ENCODE measurements around the gene CAPRIN1.

The CAPRIN1 gene

GRCh38 chr11:34114471-34114870 is 62.9 kb downstream of the CAPRIN1 start:
- no peaks in the 10 kb centered on the region for H3K4me1 ChIP-seq (ENCODE audit: control insufficient read depth, insufficient read depth, low read length)
- H3K4me3 ChIP-seq (ENCODE audit: low read length): no peak overlapping the region
- DNase-seq (ENCODE audit: low read depth, low spot score): no peak
- no peaks in the 10 kb centered on the region for H3K9me3 ChIP-seq (ENCODE audit: control insufficient read depth, insufficient read depth, low read length)
- H3K27me3 ChIP-seq (ENCODE audit: control insufficient read depth, insufficient read depth, low read length): no peaks in the 10 kb centered on the region
- no CpG with 5 or more reads among the region's 5 CpGs for WGBS (ENCODE audit: insufficient coverage, insufficient read length)
- H3K36me3 ChIP-seq (ENCODE audit: control insufficient read depth, insufficient read depth, low read length): peaks cover 33% of the 10 kb centered on the region
- no peak overlapping the region for H3K27ac ChIP-seq (ENCODE audit: low read length)

DNA sequence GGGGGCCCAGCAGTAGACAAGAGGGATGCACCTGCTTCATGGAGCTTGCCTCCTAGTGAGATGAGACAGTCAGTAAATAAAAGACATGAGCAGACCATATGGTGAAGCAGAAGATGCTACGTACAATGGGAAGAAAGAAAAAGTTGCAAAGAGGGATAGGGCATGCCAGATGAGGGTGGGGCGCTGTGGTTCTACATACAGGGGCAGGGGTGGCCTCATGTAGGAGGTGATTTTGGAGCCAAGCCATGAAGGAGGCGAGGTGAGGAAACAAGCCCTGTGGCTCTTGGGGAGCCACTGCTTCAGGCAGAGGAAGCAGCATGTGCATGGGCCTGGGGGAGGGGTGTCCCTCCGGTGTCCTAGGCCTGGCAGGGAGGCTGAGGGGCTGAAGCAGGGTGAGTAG is 69.1 kb downstream of the CAPRIN1 start:
- H3K27ac ChIP-seq (ENCODE audit: low read length): no peak overlapping the region
- H3K4me3 ChIP-seq (ENCODE audit: low read length): no peak overlapping the region
- no peaks in the 10 kb centered on the region for H3K9me3 ChIP-seq (ENCODE audit: control insufficient read depth, insufficient read depth, low read length)
- DNase-seq (ENCODE audit: low read depth, low spot score): no peak
- no peaks in the 10 kb centered on the region for H3K4me1 ChIP-seq (ENCODE audit: control insufficient read depth, insufficient read depth, low read length)
- no CpG with 5 or more reads among the region's 4 CpGs for WGBS (ENCODE audit: insufficient coverage, insufficient read length)
- H3K27me3 ChIP-seq (ENCODE audit: control insufficient read depth, insufficient read depth, low read length): no peaks in the 10 kb centered on the region
- peaks cover 37% of the 10 kb centered on the region for H3K36me3 ChIP-seq (ENCODE audit: control insufficient read depth, insufficient read depth, low read length)

GRCh38 chr11:34124885-34125668 is 73.5 kb downstream of the CAPRIN1 start:
- no CpG with 5 or more reads among the region's 4 CpGs for WGBS (ENCODE audit: insufficient coverage, insufficient read length)
- no peak for DNase-seq (ENCODE audit: low read depth, low spot score)
- H3K4me1 ChIP-seq (ENCODE audit: control insufficient read depth, insufficient read depth, low read length): no peaks in the 10 kb centered on the region
- H3K27ac ChIP-seq (ENCODE audit: low read length): no peak overlapping the region
- H3K4me3 ChIP-seq (ENCODE audit: low read length): no peak overlapping the region
- H3K27me3 ChIP-seq (ENCODE audit: control insufficient read depth, insufficient read depth, low read length): no peaks in the 10 kb centered on the region
- H3K9me3 ChIP-seq (ENCODE audit: control insufficient read depth, insufficient read depth, low read length): no peaks in the 10 kb centered on the region
- H3K36me3 ChIP-seq (ENCODE audit: control insufficient read depth, insufficient read depth, low read length): peaks cover 15% of the 10 kb centered on the region; the same call in 1 of the 2 replicates

DNA sequence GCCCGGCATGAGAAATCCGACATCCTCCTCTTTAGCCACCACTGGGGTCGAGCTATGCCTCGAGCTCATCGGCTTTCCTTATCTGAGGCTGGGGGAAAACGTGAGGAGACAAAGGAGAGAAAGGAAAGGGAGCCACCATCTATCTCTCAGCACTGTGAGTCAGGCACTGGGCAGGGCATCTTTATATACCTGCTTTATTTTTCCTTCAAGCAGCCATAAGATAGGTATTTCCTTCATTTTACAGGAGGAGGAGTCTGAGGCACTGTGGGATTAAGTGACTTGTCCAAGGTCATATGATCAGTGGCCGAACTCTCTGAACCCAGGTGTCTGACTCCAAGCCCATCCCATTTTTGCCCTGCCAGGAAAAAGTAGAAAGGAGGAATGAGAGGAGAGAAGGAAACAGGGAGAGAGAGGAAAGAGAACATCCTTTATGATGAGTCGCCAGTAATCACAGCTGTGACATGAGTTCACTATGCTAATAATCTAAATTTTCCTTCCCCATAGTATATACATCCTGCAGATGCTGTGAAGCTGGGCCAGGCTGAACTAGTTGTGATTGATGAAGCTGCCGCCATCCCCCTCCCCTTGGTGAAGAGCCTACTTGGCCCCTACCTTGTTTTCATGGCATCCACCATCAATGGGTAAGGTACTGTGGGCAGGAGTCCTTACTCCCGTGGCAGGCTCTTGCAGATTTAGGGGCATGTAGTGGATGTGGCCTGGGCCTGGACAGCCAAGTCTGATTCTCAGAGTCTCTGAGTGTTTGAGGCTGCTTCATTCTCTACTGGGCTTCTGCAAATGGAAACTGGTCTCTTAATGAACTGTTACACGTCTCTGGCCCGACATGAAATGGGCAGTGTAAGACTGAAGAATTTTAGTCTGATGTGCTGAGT is 75.7 kb downstream of the CAPRIN1 start:
- no CpG with 5 or more reads among the region's 12 CpGs for WGBS (ENCODE audit: insufficient coverage, insufficient read length)
- no peaks in the 10 kb centered on the region for H3K9me3 ChIP-seq (ENCODE audit: control insufficient read depth, insufficient read depth, low read length)
- no peak overlapping the region for H3K27ac ChIP-seq (ENCODE audit: low read length)
- no peak overlapping the region for H3K4me3 ChIP-seq (ENCODE audit: low read length)
- no peaks in the 10 kb centered on the region for H3K27me3 ChIP-seq (ENCODE audit: control insufficient read depth, insufficient read depth, low read length)
- H3K4me1 ChIP-seq (ENCODE audit: control insufficient read depth, insufficient read depth, low read length): no peaks in the 10 kb centered on the region
- peaks cover 13% of the 10 kb centered on the region; the same call in 1 of the 2 replicates for H3K36me3 ChIP-seq (ENCODE audit: control insufficient read depth, insufficient read depth, low read length)
- no peak for DNase-seq (ENCODE audit: low read depth, low spot score)

DNA sequence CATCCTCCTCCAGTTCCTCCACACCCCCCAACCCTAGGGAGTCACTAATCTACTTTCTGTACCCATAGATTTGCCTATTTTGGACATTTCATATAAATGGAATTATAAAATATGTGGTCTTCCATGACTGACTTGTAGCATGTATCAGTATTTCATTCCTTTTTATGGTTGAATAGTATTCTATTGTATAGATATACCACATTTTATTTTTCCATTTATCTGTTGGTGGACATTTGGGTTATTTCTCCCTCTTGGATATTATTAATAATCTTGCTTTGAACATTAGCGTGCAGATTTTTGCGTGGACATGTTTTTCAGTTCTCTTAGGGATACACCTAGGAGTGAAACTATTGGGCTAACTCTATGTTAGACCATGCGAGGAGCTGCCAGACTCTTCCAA is 77.3 kb downstream of the CAPRIN1 start:
- no peak overlapping the region for H3K27ac ChIP-seq (ENCODE audit: low read length)
- no CpG with 5 or more reads among the region's 3 CpGs for WGBS (ENCODE audit: insufficient coverage, insufficient read length)
- peaks cover 12% of the 10 kb centered on the region; the same call in 1 of the 2 replicates for H3K36me3 ChIP-seq (ENCODE audit: control insufficient read depth, insufficient read depth, low read length)
- no peak overlapping the region for H3K4me3 ChIP-seq (ENCODE audit: low read length)
- no peak for DNase-seq (ENCODE audit: low read depth, low spot score)
- H3K4me1 ChIP-seq (ENCODE audit: control insufficient read depth, insufficient read depth, low read length): no peaks in the 10 kb centered on the region
- no peaks in the 10 kb centered on the region for H3K27me3 ChIP-seq (ENCODE audit: control insufficient read depth, insufficient read depth, low read length)
- no peaks in the 10 kb centered on the region for H3K9me3 ChIP-seq (ENCODE audit: control insufficient read depth, insufficient read depth, low read length)

GRCh38 chr11:34132261-34132965 is 80.9 kb downstream of the CAPRIN1 start:
- DNase-seq (ENCODE audit: low read depth, low spot score): no peak

DNA sequence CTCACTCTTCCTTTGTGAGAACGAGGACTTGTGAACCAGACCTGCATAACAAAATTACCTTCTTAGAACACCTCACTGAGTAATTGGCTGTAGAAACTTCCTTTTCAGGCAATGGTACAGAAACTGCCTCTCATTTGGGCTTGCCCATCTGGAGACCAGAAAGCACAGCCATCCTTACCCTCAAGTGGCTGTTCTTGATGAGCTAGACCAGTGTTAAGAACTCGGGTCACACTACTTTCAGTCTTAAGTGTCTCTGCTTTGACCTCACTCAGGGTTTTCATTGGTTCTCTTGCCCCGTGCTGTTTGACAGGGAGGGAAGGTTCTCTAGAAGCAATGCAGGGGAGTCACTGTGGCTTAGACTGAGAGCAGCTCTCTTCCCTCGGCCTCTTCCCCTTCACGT is 83.2 kb downstream of the CAPRIN1 start:
- H3K36me3 ChIP-seq (ENCODE audit: control insufficient read depth, insufficient read depth, low read length): peaks cover 45% of the 10 kb centered on the region
- no peak for DNase-seq (ENCODE audit: low read depth, low spot score)
- no peak overlapping the region for H3K27ac ChIP-seq (ENCODE audit: low read length)
- H3K9me3 ChIP-seq (ENCODE audit: control insufficient read depth, insufficient read depth, low read length): no peaks in the 10 kb centered on the region
- H3K4me3 ChIP-seq (ENCODE audit: low read length): no peak overlapping the region
- no peaks in the 10 kb centered on the region for H3K4me1 ChIP-seq (ENCODE audit: control insufficient read depth, insufficient read depth, low read length)
- no peaks in the 10 kb centered on the region for H3K27me3 ChIP-seq (ENCODE audit: control insufficient read depth, insufficient read depth, low read length)
- no CpG with 5 or more reads among the region's 5 CpGs for WGBS (ENCODE audit: insufficient coverage, insufficient read length)

More at GRCh38 chr11:34132261-34132965, 80.9 kb downstream of the CAPRIN1 start:
- no peaks in the 10 kb centered on the region for H3K9me3 ChIP-seq (ENCODE audit: control insufficient read depth, insufficient read depth, low read length)
- H3K4me1 ChIP-seq (ENCODE audit: control insufficient read depth, insufficient read depth, low read length): no peaks in the 10 kb centered on the region
- no peak overlapping the region for H3K4me3 ChIP-seq (ENCODE audit: low read length)
- WGBS (ENCODE audit: insufficient coverage, insufficient read length): no CpG with 5 or more reads among the region's 4 CpGs
- peaks cover 27% of the 10 kb centered on the region; the same call in 1 of the 2 replicates for H3K36me3 ChIP-seq (ENCODE audit: control insufficient read depth, insufficient read depth, low read length)
- H3K27ac ChIP-seq (ENCODE audit: low read length): no peak overlapping the region
- no peaks in the 10 kb centered on the region for H3K27me3 ChIP-seq (ENCODE audit: control insufficient read depth, insufficient read depth, low read length)

GRCh38 chr11:34135439-34135838 is 83.9 kb downstream of the CAPRIN1 start:
- H3K27me3 ChIP-seq (ENCODE audit: control insufficient read depth, insufficient read depth, low read length): no peaks in the 10 kb centered on the region
- H3K4me3 ChIP-seq (ENCODE audit: low read length): no peak overlapping the region
- no peaks in the 10 kb centered on the region for H3K4me1 ChIP-seq (ENCODE audit: control insufficient read depth, insufficient read depth, low read length)
- no peak for DNase-seq (ENCODE audit: low read depth, low spot score)
- H3K9me3 ChIP-seq (ENCODE audit: control insufficient read depth, insufficient read depth, low read length): no peaks in the 10 kb centered on the region
- no CpG with 5 or more reads among the region's 3 CpGs for WGBS (ENCODE audit: insufficient coverage, insufficient read length)
- H3K36me3 ChIP-seq (ENCODE audit: control insufficient read depth, insufficient read depth, low read length): peaks cover 46% of the 10 kb centered on the region
- H3K27ac ChIP-seq (ENCODE audit: low read length): no peak overlapping the region

GRCh38 chr11:34136420-34136819 is 84.9 kb downstream of the CAPRIN1 start:
- Histone ChIP-seq H3K36me3 (ENCODE audit: control insufficient read depth, insufficient read depth, low read length) (peaks cover 49% of the 10 kb centered on the region), H3K9me3 (ENCODE audit: control insufficient read depth, insufficient read depth, low read length) (no peaks in the 10 kb centered on the region), H3K4me3 (ENCODE audit: low read length) (no peak overlapping the region), H3K4me1 (ENCODE audit: control insufficient read depth, insufficient read depth, low read length) (no peaks in the 10 kb centered on the region), H3K27ac (ENCODE audit: low read length) (no peak overlapping the region), H3K27me3 (ENCODE audit: control insufficient read depth, insufficient read depth, low read length) (no peaks in the 10 kb centered on the region)
- no peak for DNase-seq (ENCODE audit: low read depth, low spot score)
- no CpG with 5 or more reads among the region's 8 CpGs for WGBS (ENCODE audit: insufficient coverage, insufficient read length)

DNA sequence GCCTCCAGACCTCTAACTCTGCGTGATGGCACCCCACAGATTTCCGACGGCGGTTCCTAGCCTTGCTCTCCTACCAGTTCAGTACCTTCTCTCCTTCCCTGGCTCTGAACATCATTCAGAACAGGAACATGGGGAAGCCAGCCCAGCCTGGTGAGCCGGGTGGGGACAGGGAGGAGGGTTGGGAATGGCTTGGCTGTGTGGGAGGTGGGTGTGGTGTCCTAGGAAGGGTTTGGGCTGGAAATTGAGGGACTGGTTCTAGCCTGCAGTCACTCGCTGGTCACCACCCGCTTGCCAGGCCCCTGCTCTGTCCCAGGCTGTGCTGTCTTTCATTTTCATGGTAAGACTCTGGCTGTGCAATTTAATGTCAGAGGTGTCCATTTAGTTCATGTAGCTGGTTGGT is 87.8 kb downstream of the CAPRIN1 start:
- Histone ChIP-seq H3K27me3 (ENCODE audit: control insufficient read depth, insufficient read depth, low read length) (no peaks in the 10 kb centered on the region), H3K4me3 (ENCODE audit: low read length) (no peak overlapping the region), H3K9me3 (ENCODE audit: control insufficient read depth, insufficient read depth, low read length) (no peaks in the 10 kb centered on the region), H3K4me1 (ENCODE audit: control insufficient read depth, insufficient read depth, low read length) (no peaks in the 10 kb centered on the region), H3K36me3 (ENCODE audit: control insufficient read depth, insufficient read depth, low read length) (peaks cover 55% of the 10 kb centered on the region), H3K27ac (ENCODE audit: low read length) (no peak overlapping the region)
- no CpG with 5 or more reads among the region's 7 CpGs for WGBS (ENCODE audit: insufficient coverage, insufficient read length)
- DNase-seq (ENCODE audit: low read depth, low spot score): no peak
